ENCODE data around the gene IQCM. TPM values are rescaled to one million over a fixed set of nuclear protein-coding genes. Genes with fewer than 3 reads are reported as not detected.

The IQCM gene
- total and polyA plus RNA-seq, 3 donors from 2014 or later, result 6.5 to 10.7 (median 7.4) TPM

- no peaks in the 10 kb centered on the region for H3K4me1 ChIP-seq
- no peak overlapping the region for H3K27ac ChIP-seq
- no peak for TF ChIP-seq POLR2A (IDR thresholded peaks at IDR 0.05)
- TF ChIP-seq CTCF (IDR thresholded peaks at IDR 0.05), result no peak
- H3K9me3 ChIP-seq, result no peaks in the 10 kb centered on the region
- 71 to 74% methylated on average over 4 of the region's 4 CpGs for WGBS, 2 donors
- no peak overlapping the region for H3K4me3 ChIP-seq
- H3K36me3 ChIP-seq (ENCODE audit: low read depth, missing control alignments), result no peaks in the 10 kb centered on the region
- no peak for DNase-seq
- H3K27me3 ChIP-seq, result no peaks in the 10 kb centered on the region
- intact Hi-C loops (cut with DNase I; ENCODE audit: low total_unique reads), result no loop called here
These were observed 25.3 kb downstream of the IQCM start for GRCh38 chr4:149790172-149790907.

GRCh38 chr4:149788300-149788699 lies 27.3 kb downstream of the IQCM start:
- Histone ChIP-seq H3K4me3 (no peak overlapping the region), H3K27me3 (no peaks in the 10 kb centered on the region), H3K36me3 (ENCODE audit: low read depth, missing control alignments) (no peaks in the 10 kb centered on the region), H3K4me1 (no peaks in the 10 kb centered on the region), H3K9me3 (no peaks in the 10 kb centered on the region), H3K27ac (no peak overlapping the region)
- intact Hi-C loops (cut with DNase I; ENCODE audit: low total_unique reads), result no loop called here
- TF ChIP-seq CTCF (IDR thresholded peaks at IDR 0.05), result no peak
- no peak for TF ChIP-seq POLR2A (IDR thresholded peaks at IDR 0.05)
- 78 to 81% methylated on average over 4 of the region's 4 CpGs for WGBS, 2 donors
- DNase-seq, result no peak

- no peak for DNase-seq
- WGBS, 2 donors, result 89 to 96% methylated on average over 1 of the region's 1 CpG
- Histone ChIP-seq H3K9me3 (no peaks in the 10 kb centered on the region), H3K36me3 (ENCODE audit: low read depth, missing control alignments) (no peaks in the 10 kb centered on the region), H3K4me1 (no peaks in the 10 kb centered on the region), H3K4me3 (no peak overlapping the region), H3K27me3 (no peaks in the 10 kb centered on the region), H3K27ac (no peak overlapping the region)
- TF ChIP-seq CTCF (IDR thresholded peaks at IDR 0.05), result no peak
- no peak for TF ChIP-seq POLR2A (IDR thresholded peaks at IDR 0.05)
- intact Hi-C loops (cut with DNase I; ENCODE audit: low total_unique reads), result no loop called here
These were observed 29.8 kb downstream of the IQCM start for GRCh38 chr4:149785696-149786431.

- DNase-seq, result no peak
- no peak overlapping the region for H3K27ac ChIP-seq
- no peaks in the 10 kb centered on the region for H3K36me3 ChIP-seq (ENCODE audit: low read depth, missing control alignments)
- intact Hi-C loops (cut with DNase I; ENCODE audit: low total_unique reads), result no loop called here
- TF ChIP-seq POLR2A (IDR thresholded peaks at IDR 0.05), result no peak
- TF ChIP-seq CTCF (IDR thresholded peaks at IDR 0.05), result no peak
- 57 to 71% methylated on average over 2 of the region's 2 CpGs for WGBS, 2 donors
- no peaks in the 10 kb centered on the region for H3K4me1 ChIP-seq
- no peaks in the 10 kb centered on the region for H3K9me3 ChIP-seq
- H3K27me3 ChIP-seq, result no peaks in the 10 kb centered on the region
- no peak overlapping the region for H3K4me3 ChIP-seq
These were observed 31.6 kb downstream of the IQCM start for GRCh38 chr4:149784018-149784417.
